GM12878 (cell line): ENCODE measurements around the gene APC2. TPM values are rescaled to one million over a fixed set of nuclear protein-coding genes. Genes with fewer than 3 reads are reported as not detected.

ENCODE experiments used
- ATAC-seq: fragments of 200-7000 bp; cut with Tn5 transposase; 3 replicates; pipeline ENCODE4 v1.9.1; 2020; ENCODE audit warnings: mild to moderate bottlenecking, moderate library complexity
- BruUV-seq: library from RNA; stranded (reverse); fragments of 400-500 nt; replicated peaks from 2 replicates; lab custom pipeline; 2021; lab: Mats Ljungman, UMichigan
- CTCF ChIA-PET: fragments of 300-600 bp; sonication (Branson Sonifier 250); formaldehyde crosslinking; extraction: SDS; loops from one replicate; lab custom pipeline; 2021; ENCODE audit warnings: inconsistent platforms; lab: Yijun Ruan, JAX
- POLR2A ChIA-PET: fragments of 350-600 bp; formaldehyde crosslinking; extraction: SDS; loops from one replicate; lab custom pipeline; 2021; ENCODE audit warnings: inconsistent platforms; lab: Charles Lee
- RAD21 ChIA-PET: fragments of 300-600 bp; sonication (Branson Sonifier 250); formaldehyde crosslinking; loops from one replicate; lab custom pipeline; 2023; ENCODE audit warnings: antibody characterized with exemption; ENCODE audit not compliant: unreplicated experiment; lab: Charles Lee
- SMC1A ChIA-PET: fragments of 300-600 bp; sonication (Branson Sonifier 250); formaldehyde crosslinking; loops from one replicate; lab custom pipeline; 2023; ENCODE audit not compliant: unreplicated experiment, uncharacterized antibody; lab: Charles Lee
- DNase-seq: peaks from one replicate; pipeline ENCODE4 v3.0.0-alpha.2; 2011; ENCODE audit warnings: low read depth, low spot score
- FAIRE-seq: peaks from 3 replicates; lab custom pipeline; 2011; peaks lifted over from hg19 to GRCh38; lab: Jason Lieb, UNC
- H2AFZ ChIP-seq: 2 replicates; pipeline ENCODE4 v1.6.0; 2011; ENCODE audit warnings: low read depth, low read length, control low read depth; ENCODE audit not compliant: control insufficient read depth
- H3K27ac ChIP-seq: 2 replicates; pipeline ENCODE4 v1.5.1; 2011; ENCODE audit warnings: control low read depth; ENCODE audit not compliant: control insufficient read depth, insufficient read depth
- H3K27me3 ChIP-seq, 2 experiments: replicated peaks in 1 of 2; 2 replicates each; pipeline versions ENCODE4 v1.6.0 to v1.6.1; 2011; ENCODE audit warnings: low read length in 1 of 2; ENCODE audit not compliant: control insufficient read depth in 2 of 2, insufficient read depth in 2 of 2
- H3K36me3 ChIP-seq, 2 experiments: 2 replicates each; pipeline ENCODE4 v1.5.1; 2011; ENCODE audit warnings: low read length in 1 of 2; ENCODE audit not compliant: control insufficient read depth in 2 of 2, insufficient read depth in 2 of 2
- H3K4me1 ChIP-seq: 2 replicates; pipeline ENCODE4 v1.6.1; 2011; ENCODE audit warnings: mild to moderate bottlenecking, low read length, moderate library complexity, mixed read lengths; ENCODE audit not compliant: control insufficient read depth, insufficient read depth
- H3K4me2 ChIP-seq: 2 replicates; pipeline ENCODE4 v1.6.0; 2011; ENCODE audit warnings: control low read depth; ENCODE audit not compliant: control insufficient read depth, insufficient read depth
- H3K4me3 ChIP-seq: fragments of 200-600 bp; sonication (generic); 2 replicates; pipeline ENCODE4 v1.5.1; 2016
- H3K79me2 ChIP-seq: 2 replicates; pipeline ENCODE4 v1.6.0; 2011; ENCODE audit warnings: low read length; ENCODE audit not compliant: control insufficient read depth, insufficient read depth
- H3K9ac ChIP-seq: 2 replicates; pipeline ENCODE4 v1.8.0; 2011; ENCODE audit warnings: low read length, control low read depth, mixed read lengths; ENCODE audit not compliant: control insufficient read depth, insufficient read depth
- H3K9me3 ChIP-seq: replicated peaks from 3 replicates; pipeline ENCODE4 v1.5.1; 2011; ENCODE audit warnings: mild to moderate bottlenecking, low read length; ENCODE audit not compliant: control insufficient read depth, insufficient read depth
- H4K20me1 ChIP-seq: 2 replicates; pipeline ENCODE4 v1.6.0; 2011; ENCODE audit not compliant: control insufficient read depth, insufficient read depth
- BRCA1 ChIP-seq: IDR thresholded peaks from 2 replicates; pipeline ENCODE4 v1.6.1; 2011; ENCODE audit warnings: low read depth, low read length, improper control_type of control experiment
- LARP7 ChIP-seq: fragments of 450-650 bp; IDR thresholded peaks from 2 replicates; pipeline ENCODE4 v1.6.1; 2017; ENCODE audit warnings: mild to moderate bottlenecking
- POLR2A ChIP-seq: IDR thresholded peaks from 2 replicates; pipeline ENCODE4 v1.6.1; 2011; ENCODE audit warnings: low read depth, mild to moderate bottlenecking, low read length
- ZBTB11 ChIP-seq: fragments of 450-650 bp; formaldehyde crosslinking; IDR thresholded peaks from 2 replicates; pipeline ENCODE4 v1.5.0; 2022; ENCODE audit warnings: mild to moderate bottlenecking, missing genetic modification characterization
- ZNF217 ChIP-seq: fragments of 450-650 bp; IDR thresholded peaks from 2 replicates; pipeline ENCODE4 v1.6.1; 2017; ENCODE audit warnings: antibody characterized with exemption, mild to moderate bottlenecking
- WGBS: methylation state at CpG from one replicate; pipeline ENCODE4 v1.1.6; 2016; ENCODE audit warnings: low lambda C conversion rate; ENCODE audit not compliant: insufficient replicate concordance, insufficient coverage; ENCODE audit errors: missing lambda C conversion rate; 5-methylcytosine and 5-hydroxymethylcytosine counted together
- in situ Hi-C: fragments of 300-500 bp; cut with MboI; formaldehyde crosslinking; loops from 9 replicates; pipeline ENCODE4 v1.14.3; 2018; ENCODE audit warnings: mixed read lengths
- intact Hi-C: fragments of 100-400 bp; cut with micrococcal nuclease; formaldehyde crosslinking; loops from one replicate; pipeline ENCODE4 v1.14.2; 2022; ENCODE audit not compliant: unreplicated experiment
- polyA plus RNA-seq, 11 experiments: library from polyadenylated mRNA; depleted of rRNA in 4 of 11; unstranded in 6 of 11; stranded (reverse) in 5 of 11; fragments of >200 nt; fragmentation: Nextera tagmentation in 4 of 11; fragmentation: Illumina TruSeq in 1 of 11; extraction: Ambion mirVana in 4 of 11; extraction: Trizol in 1 of 11; gene quantifications; 1 replicate in 1 of 11; 2 replicates in 10 of 11; pipeline versions ENCODE4 v1.2.1 to v1.2.3, GENCODE V29; 2011 to 2016; ENCODE audit warnings: inconsistent platforms in 2 of 11, missing spikeins in 2 of 11, low read depth in 1 of 11
- total RNA-seq, 4 experiments: library from RNA; depleted of rRNA in 3 of 4; stranded (reverse); fragments of >200 nt in 3 of 4; fragmentation: Illumina TruSeq in 1 of 4; extraction: Trizol in 1 of 4; gene quantifications; 2 replicates each; pipeline versions ENCODE4 v1.2.1 to v1.2.3, GENCODE V29; 2013 to 2021

Gene APC2
- total and polyA plus RNA-seq, 10 of the 15 experiments (the other 5 are each of a cell fraction or from before 2014, with no cell fraction given): under 0.01 to 0.73 (median 0.04) TPM; not detected in 5

- H3K4me2 ChIP-seq: no peak overlapping the region
- DNase-seq: no peak
- FAIRE-seq: no peak
- H3K36me3 ChIP-seq: peaks cover 25 to 58% of the 10 kb centered on the region in 2 experiments; a peak in 3 of 4 replicates
- TF ChIP-seq LARP7 (no peak), ZBTB11 (CRISPR knock-in tag) (no peak), ZNF217 (no peak), BRCA1 (no peak), POLR2A (0 out of 2 replicates have a peak, but pooled peaks have one; percentile 30)
- ChIA-PET RAD21 (no interaction called here), POLR2A (interaction anchor here (0.6 kb wide), 2 partner anchors 24 to 352 kb away, joined by 4 to 5 read pairs; no protein-coding TSS in a partner anchor), SMC1A (interaction anchor here (1.1 kb wide), 1 partner anchor 17 kb away, joined by 3 read pairs; no protein-coding TSS in a partner anchor), CTCF (no interaction called here)
- intact Hi-C loops (no loop called here), in situ Hi-C loops (no loop called here)
- no peak overlapping the region for H2AFZ ChIP-seq
- peaks cover 7% of the 10 kb centered on the region for H4K20me1 ChIP-seq
- no peaks in the 10 kb centered on the region for H3K4me1 ChIP-seq
- H3K4me3 ChIP-seq: no peak overlapping the region
- no peak for ATAC-seq
- BruUV-seq: no TSS peak
- 97% methylated on average over 15 of the region's 15 CpGs for WGBS
- no peak overlapping the region for H3K9ac ChIP-seq
- peaks cover 27% of the 10 kb centered on the region for H3K79me2 ChIP-seq
- H3K27ac ChIP-seq: no peak overlapping the region
- H3K27me3 ChIP-seq: no peaks in the 10 kb centered on the region
- no peaks in the 10 kb centered on the region for H3K9me3 ChIP-seq
Observed at GRCh38 chr19:1420590-1420989, 29.3 kb upstream of the APC2 start.
